Fibroblast of peridontal ligament (primary cell): ENCODE measurements around the gene FURIN.
"Not testable (repeated sequence)": the region's sequence is repeated elsewhere in the genome, so short reads cannot be mapped to it uniquely, and the experiment has no call there.

Experiments used
- DNase-seq: peaks from one replicate; pipeline ENCODE4 v3.0.0-alpha.2; 2010; ENCODE audit errors: extremely low read depth

FURIN gene

DNA sequence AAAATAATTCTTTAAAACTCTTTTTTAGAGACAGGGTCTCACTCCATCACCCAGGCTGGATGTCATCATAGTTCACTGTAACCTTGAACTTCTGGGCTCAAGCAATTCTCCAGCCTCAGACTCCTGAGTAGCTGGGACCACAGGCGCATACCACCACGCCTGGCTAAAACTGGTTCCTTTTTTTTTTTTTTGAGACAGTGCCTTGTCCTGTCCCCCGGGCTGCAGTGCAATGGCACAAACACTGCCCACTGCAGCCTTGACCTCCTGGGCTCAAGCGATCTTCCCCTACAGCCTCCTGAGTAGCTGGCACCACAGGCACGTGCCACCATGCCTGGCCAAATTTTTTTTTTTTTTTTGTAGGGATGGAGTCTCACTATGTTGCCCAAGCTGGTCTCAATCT is 23.7 kb upstream of the FURIN start:
- no peak for DNase-seq

DNA sequence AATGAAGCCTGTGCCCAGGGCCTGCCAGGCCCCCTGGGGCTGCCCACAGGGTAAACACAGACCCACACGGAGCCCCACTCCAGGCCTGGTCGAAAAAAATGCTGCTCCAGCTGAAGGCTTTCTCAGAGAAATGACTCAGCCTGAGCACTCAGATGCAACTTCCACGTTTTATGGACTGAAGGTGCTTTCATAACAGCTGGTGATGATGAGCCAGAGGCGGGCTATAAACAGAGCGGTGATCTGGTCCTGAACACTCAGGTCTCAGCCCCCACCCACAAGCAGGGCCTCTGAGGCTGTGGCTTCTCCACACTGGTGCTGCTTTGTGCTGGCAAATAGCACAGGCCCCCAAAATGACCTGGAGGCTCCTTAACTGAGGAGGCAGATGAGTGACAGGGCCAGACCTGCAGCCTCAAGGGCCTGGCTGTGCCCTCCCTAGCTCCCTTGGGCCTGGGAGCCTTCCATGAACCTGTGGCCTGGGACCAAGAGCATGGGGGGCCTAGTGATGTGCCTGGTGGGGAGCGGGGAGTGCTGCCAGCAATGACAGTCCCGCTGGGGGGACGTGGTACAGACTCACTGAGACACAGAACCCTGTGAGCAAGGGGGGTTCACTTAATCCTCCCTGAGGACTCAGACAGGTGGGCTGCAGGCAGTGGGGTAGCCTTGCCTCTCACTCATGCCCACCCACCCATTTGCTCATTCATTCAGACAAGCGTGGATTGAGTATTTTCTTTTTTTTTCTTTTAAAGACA is 23.0 kb upstream of the FURIN start:
- peak; percentile 83 for DNase-seq

GRCh38 chr15:90849424-90849823 is 19.0 kb upstream of the FURIN start:
- not testable (repeated sequence) for DNase-seq

DNA sequence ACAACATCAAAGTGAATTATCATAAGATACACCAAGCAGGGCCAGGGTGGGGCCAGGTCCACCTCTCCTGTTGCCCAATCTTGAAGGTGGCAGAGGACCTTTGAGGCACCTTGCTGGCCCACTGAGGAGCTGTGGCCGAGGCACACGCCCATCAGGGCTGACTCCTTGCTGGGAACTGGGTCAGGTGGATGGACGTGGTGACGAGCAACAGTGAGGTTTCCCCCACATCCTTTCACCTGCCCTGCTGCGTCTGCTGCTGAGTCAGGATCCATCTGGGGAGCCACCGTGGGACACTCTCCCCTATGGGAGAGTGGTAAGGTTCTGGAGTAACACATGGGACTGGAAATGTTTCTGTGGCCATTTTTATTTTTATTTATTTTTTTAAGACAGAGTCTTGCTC is 17.3 kb upstream of the FURIN start:
- DNase-seq = no peak

DNA sequence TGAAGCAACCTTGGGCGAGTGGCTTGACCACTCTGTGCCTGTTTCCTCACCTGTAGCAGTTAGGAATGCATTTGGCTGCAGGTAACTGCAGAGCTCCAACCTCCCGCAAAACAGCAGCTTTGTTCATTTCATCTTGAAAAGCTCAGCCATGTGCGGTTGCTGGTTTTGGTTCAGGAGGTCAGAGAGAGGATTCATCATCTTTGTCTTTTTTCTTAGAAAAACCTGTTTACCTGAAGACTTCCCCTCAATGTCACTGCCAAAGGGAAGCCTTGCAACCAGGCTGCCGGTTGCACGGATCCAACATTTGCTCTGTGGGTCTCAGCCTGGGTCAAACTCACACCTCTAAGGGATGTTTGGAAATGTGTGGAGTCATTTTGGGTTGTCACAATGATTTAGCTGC is 16.4 kb upstream of the FURIN start:
- DNase-seq = no peak

DNA sequence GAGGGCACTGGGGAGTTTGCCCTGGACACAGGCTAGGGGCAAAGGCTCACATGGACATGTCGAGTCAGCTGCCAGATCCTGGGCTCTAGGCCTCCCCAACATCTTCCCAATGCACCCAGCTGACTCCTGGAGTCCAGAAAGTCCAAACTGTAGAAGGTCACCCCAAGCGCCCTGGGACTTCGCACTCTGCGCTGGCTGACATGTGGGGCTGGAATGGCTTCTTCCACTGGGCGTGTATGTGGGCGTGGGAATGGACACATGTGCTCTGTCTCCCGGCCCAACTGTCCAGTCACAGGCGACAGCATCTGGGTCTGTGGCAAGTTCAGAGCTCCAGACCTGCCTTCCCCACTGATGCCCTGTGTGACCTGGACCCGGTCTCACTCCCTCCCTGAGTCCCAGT is 13.2 kb upstream of the FURIN start:
- no peak for DNase-seq

DNA sequence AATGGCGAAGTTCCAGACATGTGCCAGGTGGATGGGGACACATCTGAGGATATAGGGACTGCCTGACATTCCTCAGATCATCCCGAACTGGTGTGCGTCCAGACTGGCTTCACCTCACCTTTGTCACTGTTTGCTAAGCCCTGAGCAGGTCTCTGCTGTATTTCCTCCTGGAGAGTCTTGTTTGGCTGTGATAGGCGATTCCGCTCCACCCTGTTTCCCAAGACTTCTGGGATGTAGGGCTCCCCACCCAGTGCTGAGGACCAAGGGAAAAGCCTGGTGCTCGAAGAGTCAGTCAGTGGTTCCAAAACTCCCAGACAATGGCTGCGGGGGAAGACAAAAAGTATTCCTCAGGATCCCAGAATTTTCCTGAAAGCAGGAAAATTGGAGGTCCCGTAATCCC is 11.1 kb upstream of the FURIN start:
- no peak for DNase-seq

DNA sequence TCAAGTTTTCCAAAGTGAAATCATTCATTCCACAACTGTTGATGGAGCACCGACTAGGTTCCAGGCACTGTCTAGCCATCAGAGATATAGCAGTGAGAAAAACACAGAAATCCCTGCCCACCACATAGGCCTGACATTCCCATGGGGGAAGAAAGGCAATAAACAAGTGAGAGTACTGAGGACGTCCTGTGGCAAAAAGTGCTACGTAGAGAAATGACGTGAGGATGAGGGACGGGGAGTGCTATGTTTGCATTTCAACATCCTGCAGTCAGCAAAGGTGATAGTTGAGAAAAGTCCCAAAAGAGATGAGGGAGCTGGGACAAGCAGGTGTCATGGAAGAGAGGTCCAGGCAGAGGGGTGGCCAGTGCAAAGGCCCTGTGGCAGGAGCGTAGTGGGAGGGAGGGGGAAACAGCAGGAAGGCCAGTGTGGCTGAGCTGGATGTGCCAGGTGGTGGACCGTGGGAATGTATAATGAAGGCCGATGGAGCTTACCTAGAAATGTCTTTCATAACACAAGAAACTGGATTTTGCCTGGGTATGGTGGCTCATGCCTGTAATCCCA is 10.4 kb upstream of the FURIN start:
- no peak for DNase-seq

DNA sequence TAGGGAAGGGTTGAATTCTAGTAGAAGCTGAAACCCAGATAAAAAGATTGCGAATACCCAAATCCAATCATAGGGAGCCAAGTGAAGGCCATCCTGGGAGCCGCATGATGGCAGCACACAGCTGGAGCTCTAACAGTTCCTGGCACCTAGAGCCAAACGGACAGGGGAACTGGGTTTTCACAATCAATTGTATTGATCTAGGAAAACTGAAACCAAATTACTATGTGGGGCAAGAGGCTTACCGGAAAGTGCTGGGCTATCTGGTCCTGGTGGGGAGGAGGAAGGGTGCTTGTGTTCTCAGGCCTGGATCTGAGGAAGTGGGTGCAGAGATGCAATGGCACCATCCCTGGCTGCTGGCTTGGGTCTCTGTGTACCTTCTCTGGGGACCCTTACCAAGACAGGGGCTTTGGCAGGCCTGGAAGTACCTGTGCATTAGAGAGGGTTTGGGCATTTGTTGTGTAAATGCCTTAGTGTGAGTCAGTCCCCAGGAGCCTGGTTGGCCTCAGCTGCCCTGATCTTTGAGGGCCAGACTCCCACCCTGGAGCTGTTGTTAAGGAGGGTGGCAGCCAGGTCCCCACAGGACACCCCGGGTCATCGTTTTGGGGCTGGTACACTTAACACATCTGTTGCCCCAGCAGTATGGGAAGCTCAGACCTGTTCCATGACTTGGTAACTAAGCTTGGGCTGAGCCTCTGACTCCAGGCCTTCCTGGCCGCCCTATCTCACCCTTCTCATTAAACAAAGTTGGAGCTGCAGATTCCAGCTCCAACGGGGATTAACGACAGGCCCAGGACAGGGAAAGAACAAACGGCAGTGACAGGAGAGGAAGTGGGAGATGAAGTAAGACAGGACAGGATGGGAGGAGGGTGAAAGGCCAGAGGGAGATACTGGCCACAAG is 8.9 kb upstream of the FURIN start:
- no peak for DNase-seq

DNA sequence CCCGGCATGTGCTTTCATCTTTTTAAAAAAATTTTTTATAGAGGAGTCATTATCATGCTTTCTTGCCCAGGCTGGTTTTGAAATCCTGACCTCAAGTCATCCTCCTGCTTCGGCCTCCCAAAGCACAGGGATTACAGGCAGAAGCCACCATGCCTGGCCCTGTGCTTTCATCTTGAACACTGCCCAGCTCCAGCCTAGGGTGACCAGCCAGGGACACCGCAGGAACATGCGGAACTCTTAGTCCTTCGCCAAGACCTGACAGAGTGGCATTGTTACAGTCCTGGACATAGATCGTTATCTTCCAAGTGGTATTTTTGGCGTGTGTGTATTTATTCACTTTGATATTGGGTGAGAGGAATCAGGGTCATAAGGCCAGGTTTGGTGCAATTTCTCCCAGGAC is 7.9 kb upstream of the FURIN start:
- no peak for DNase-seq

GRCh38 chr15:90860942-90861675 is 7.3 kb upstream of the FURIN start:
- DNase-seq = peak; percentile 13

DNA sequence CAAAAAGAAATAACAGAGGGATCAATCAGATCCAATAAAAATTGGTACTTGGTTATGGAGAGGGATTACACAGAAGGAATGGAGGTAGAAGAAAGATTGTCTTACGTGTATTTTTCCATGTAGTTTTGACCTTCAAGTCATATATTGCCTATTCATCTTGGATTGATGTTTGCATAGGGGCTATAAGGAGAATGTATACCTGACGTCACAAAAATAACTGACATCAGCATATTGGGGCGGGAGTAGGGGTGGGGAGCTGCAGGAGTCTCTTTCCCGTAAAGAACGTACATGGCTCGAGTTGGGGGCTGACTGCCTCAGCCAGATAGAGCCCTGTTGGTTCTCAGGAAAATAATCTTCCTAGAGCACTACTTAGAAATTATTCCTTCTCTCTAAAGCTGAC is 5.9 kb upstream of the FURIN start:
- DNase-seq = no peak

- peak; percentile 67 for DNase-seq
Measured at GRCh38 chr15:90862964-90863778, 5.2 kb upstream of the FURIN start.

DNA sequence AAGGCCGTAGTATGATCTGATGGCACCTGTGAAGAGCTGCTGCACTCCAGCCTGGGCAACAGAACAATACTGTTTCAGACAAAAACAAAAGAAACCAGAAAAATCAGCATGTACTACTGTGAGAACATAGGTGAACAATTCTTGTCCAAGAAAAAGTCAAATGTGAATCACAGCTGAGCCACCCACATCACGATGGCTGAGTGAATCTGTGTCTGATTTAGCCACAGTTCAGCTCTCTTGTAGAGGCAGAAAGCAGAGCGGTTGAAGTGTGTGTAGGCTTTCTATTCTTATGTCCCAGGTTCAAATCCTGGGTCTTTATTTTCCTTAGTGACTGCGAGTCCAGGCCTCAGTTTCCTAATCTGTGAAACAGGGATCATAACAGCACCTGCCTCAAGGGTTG is 4.4 kb upstream of the FURIN start:
- DNase-seq = no peak

GRCh38 chr15:90864507-90864906 is 3.9 kb upstream of the FURIN start:
- DNase-seq = no peak

DNA sequence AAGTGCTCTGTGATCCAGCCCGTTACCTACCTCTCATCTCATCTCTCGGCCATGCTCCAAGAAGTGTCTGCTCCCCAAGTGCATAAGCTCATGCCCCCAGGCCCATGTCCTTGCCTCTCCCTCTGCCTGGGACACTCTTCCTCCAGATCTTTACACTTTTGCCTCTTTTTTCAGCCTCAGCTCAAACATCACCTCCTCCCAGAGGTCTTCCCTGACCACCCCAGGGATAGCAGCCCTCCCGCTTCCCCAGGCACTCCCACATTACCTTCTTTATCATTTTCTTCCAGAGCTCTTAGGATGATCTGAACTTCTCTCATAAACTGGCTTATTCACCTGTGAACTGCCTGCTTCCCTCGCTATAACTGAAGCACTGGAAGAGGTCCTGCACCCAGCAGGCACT is 2.7 kb upstream of the FURIN start:
- no peak for DNase-seq

- DNase-seq = no peak
Measured at GRCh38 chr15:90866161-90866715, 2.1 kb upstream of the FURIN start.

GRCh38 chr15:90866800-90867199 is 1.6 kb upstream of the FURIN start:
- no peak for DNase-seq

GRCh38 chr15:90869140-90869541 is 753 bp downstream of the FURIN start:
- DNase-seq = no peak

DNA sequence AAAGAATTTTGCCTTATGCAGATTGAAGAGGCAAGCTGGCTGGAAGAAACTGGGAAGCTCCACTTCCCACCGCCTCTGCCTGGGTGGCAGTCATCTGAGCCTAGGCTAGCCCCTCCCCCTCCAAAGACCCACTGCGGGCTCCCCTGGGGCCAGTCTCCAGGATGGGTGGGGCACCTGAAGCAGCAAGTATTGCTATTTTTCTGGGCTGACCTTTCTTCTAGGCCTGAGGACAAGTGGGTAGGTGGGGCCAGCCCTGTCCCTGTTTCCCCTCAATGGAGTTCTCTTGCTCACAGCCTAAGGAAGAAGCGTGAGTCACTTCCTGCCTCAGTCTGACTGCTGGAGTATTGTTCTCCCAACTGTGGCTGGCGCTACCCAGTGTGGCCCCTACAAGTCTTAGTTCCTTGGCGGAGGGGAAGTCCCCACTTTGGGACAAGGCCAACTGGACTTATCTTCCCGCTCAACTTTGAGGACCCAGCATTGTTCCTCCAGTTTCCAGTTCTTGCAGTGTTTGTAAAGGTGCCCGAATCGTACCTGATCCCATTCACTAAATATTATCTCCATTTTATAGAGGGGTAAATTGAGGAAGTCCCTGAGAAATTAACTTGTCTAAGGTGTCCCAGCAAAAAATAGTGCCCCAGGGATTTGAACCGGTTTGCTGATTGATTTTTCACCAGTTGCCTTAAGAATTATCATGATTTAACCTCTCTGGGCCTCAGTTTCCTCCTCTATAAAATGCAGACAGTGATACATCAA is 1.4 kb downstream of the FURIN start:
- peak; percentile 56 for DNase-seq
